ENCODE measurements around the gene ALDH7A1.

- TF ChIP-seq CTCF (IDR thresholded peaks at IDR 0.05) (no peak), POLR2A (IDR thresholded peaks at IDR 0.05) (no peak)
These were observed 41.9 kb upstream of the ALDH7A1 start for GRCh38 chr5:126636956-126637355.
